Endothelial cell of umbilical vein (primary cell): ENCODE data around the gene KCNS3. TPM values are rescaled to one million over a fixed set of nuclear protein-coding genes. Genes with fewer than 3 reads are reported as not detected.

Source experiments
- BruUV-seq: library from RNA; stranded (reverse); fragments of 400-500 nt; replicated peaks from 2 replicates; lab custom pipeline; 2021; lab: Mats Ljungman, UMichigan
- CTCF ChIA-PET: fragments of 300-600, 350-600 bp; sonication (Branson Sonifier 250); formaldehyde crosslinking; loops from one replicate; lab custom pipeline; 2021; ENCODE audit warnings: antibody characterized with exemption, inconsistent platforms; lab: Charles Lee
- POLR2A ChIA-PET: fragments of 300-600, 350-600 bp; sonication (Branson Sonifier 250); formaldehyde crosslinking; loops from one replicate; lab custom pipeline; 2021; ENCODE audit warnings: antibody characterized with exemption, inconsistent platforms; lab: Charles Lee
- DNase-seq: peaks from one replicate; pipeline ENCODE4 v3.0.0-alpha.2; 2011; ENCODE audit warnings: low read depth, low spot score
- FAIRE-seq: peaks from 2 replicates; lab custom pipeline; 2011; peaks lifted over from hg19 to GRCh38; lab: Jason Lieb, UNC
- H2AFZ ChIP-seq: 2 replicates; pipeline ENCODE4 v1.6.0; 2012; ENCODE audit warnings: low read depth, low read length, control low read depth, inconsistent platforms
- H3K27ac ChIP-seq: 2 replicates; pipeline ENCODE4 v1.5.1; 2011; ENCODE audit warnings: low read depth, mild to moderate bottlenecking, control low read depth, low read length, moderate library complexity; ENCODE audit not compliant: insufficient read depth
- H3K27me3 ChIP-seq, 2 experiments: 2 replicates each; pipeline versions ENCODE4 v1.6.0 to v1.6.1; 2011; ENCODE audit warnings: low read length in 2 of 2, mixed read lengths in 1 of 2; ENCODE audit not compliant: control insufficient read depth in 2 of 2, insufficient read depth in 2 of 2
- H3K36me3 ChIP-seq, 2 experiments: 2 replicates in 1 of 2; 3 replicates in 1 of 2; pipeline ENCODE4 v1.5.1; 2011; ENCODE audit warnings: low read length in 2 of 2, mild to moderate bottlenecking in 1 of 2, moderate library complexity in 1 of 2; ENCODE audit not compliant: control insufficient read depth in 2 of 2, insufficient read depth in 2 of 2; ENCODE audit errors: extremely low read depth in 1 of 2
- H3K4me1 ChIP-seq: 3 replicates; pipeline ENCODE4 v1.5.1; 2011; ENCODE audit warnings: mild to moderate bottlenecking, low read length; ENCODE audit not compliant: control insufficient read depth, insufficient read depth; ENCODE audit errors: extremely low read depth
- H3K4me2 ChIP-seq: 2 replicates; pipeline ENCODE4 v1.6.1; 2011; ENCODE audit warnings: low read length, control low read depth, mixed read lengths; ENCODE audit not compliant: insufficient read depth
- H3K4me3 ChIP-seq, 3 experiments: fragments of 200-600 bp in 1 of 3; sonication (generic), shearing (Covaris generic) in 1 of 3; replicated peaks in 1 of 3; 2 replicates each; pipeline ENCODE4 v1.5.1; 2011 to 2016; ENCODE audit warnings: control low read depth in 3 of 3, low read length in 3 of 3, mild to moderate bottlenecking in 2 of 3, inconsistent platforms in 1 of 3, low read depth in 1 of 3, moderate library complexity in 1 of 3; ENCODE audit not compliant: insufficient read depth in 1 of 3
- H3K79me2 ChIP-seq: 2 replicates; pipeline ENCODE4 v1.6.0; 2012; ENCODE audit warnings: low read length, inconsistent platforms; ENCODE audit not compliant: control insufficient read depth, insufficient read depth
- H3K9ac ChIP-seq: replicated peaks from 2 replicates; pipeline ENCODE3; 2011; ENCODE audit warnings: low read length, control low read depth; ENCODE audit not compliant: insufficient read depth; ENCODE audit errors: extremely low read depth
- H3K9me1 ChIP-seq: replicated peaks from 3 replicates; pipeline ENCODE4 v1.6.0; 2011; ENCODE audit warnings: mild to moderate bottlenecking, low read length; ENCODE audit not compliant: control insufficient read depth, insufficient read depth; ENCODE audit errors: extremely low read depth
- H3K9me3 ChIP-seq: replicated peaks from 2 replicates; pipeline ENCODE4 v1.5.1; 2012; ENCODE audit warnings: low read length, inconsistent platforms; ENCODE audit not compliant: control insufficient read depth, insufficient read depth
- H4K20me1 ChIP-seq: replicated peaks from 2 replicates; pipeline ENCODE3; 2011; ENCODE audit warnings: mild to moderate bottlenecking, low read length; ENCODE audit not compliant: control insufficient read depth, insufficient read depth; ENCODE audit errors: extremely low read depth
- EZH2 ChIP-seq: IDR thresholded peaks from 2 replicates; pipeline ENCODE4 v1.6.1; 2012; ENCODE audit warnings: borderline replicate concordance, low read depth, mild to moderate bottlenecking, moderate library complexity, low read length, inconsistent platforms; ENCODE audit not compliant: severe bottlenecking
- FOS ChIP-seq: IDR thresholded peaks from 2 replicates; pipeline ENCODE4 v1.6.1; 2011; ENCODE audit warnings: mild to moderate bottlenecking, low read length, moderate library complexity, borderline replicate concordance; ENCODE audit not compliant: insufficient read depth
- GATA2 ChIP-seq: IDR thresholded peaks from 2 replicates; pipeline ENCODE4 v1.7.0; 2011; ENCODE audit warnings: low read depth, mild to moderate bottlenecking, moderate library complexity, mixed read lengths, low read length; ENCODE audit not compliant: insufficient read length, insufficient read depth
- POLR2A ChIP-seq: IDR thresholded peaks from 2 replicates; pipeline ENCODE4 v1.6.1; 2012; ENCODE audit warnings: low read depth, mild to moderate bottlenecking, control low read depth, low read length
- POLR2AphosphoS5 ChIP-seq: IDR thresholded peaks from 2 replicates; pipeline ENCODE4 v1.6.1; 2012; ENCODE audit warnings: low read depth, mild to moderate bottlenecking, control low read depth, low read length, moderate library complexity; ENCODE audit not compliant: insufficient read depth
- dilution Hi-C: fragments of 300-500 bp; cut with MboI; formaldehyde crosslinking; loops from one replicate; pipeline ENCODE4 v1.15.0; 2019; ENCODE audit warnings: low sequenced_read_pairs; ENCODE audit not compliant: extremely low pct_ligation_motif_present
- intact Hi-C: fragments of 100-400 bp; cut with micrococcal nuclease; formaldehyde crosslinking; loops from one replicate; pipeline ENCODE4 v1.10.0; 2022
- polyA plus RNA-seq, 4 experiments: library from polyadenylated mRNA; depleted of rRNA in 3 of 4; stranded (reverse) in 3 of 4; unstranded in 1 of 4; fragments of >200 nt; gene quantifications; 2 replicates each; pipeline versions ENCODE4 v1.2.1 to v1.2.3, GENCODE V29; 2011 to 2012; ENCODE audit warnings: missing spikeins in 1 of 4
- total RNA-seq: library from RNA; stranded (reverse); gene quantifications from 2 replicates; pipeline ENCODE4 v1.2.3, GENCODE V29; 2021
- TF ChIP-seq, protein P1 (sequence below), 2 donors: IDR thresholded peaks; 1 replicate in 1 of 2; 2 replicates in 1 of 2; pipeline ENCODE4 v1.5.1; 2011; ENCODE audit warnings: low read length in 2 of 2, mild to moderate bottlenecking in 2 of 2, moderate library complexity in 2 of 2, control low read depth in 1 of 2, inconsistent platforms in 1 of 2, low read depth in 1 of 2; ENCODE audit not compliant: insufficient read depth in 1 of 2; ENCODE audit errors: extremely low read depth in 1 of 2
- TF ChIP-seq, protein P2 (sequence below): IDR thresholded peaks from 2 replicates; pipeline ENCODE4 v1.6.1; 2011; ENCODE audit not compliant: insufficient read depth, insufficient read length

KCNS3 gene
- total and polyA plus RNA-seq, 2 donors (not counting 3 experiments of a cell fraction or from before 2014, with no cell fraction given): 0.75 to 2.4 TPM

DNA sequence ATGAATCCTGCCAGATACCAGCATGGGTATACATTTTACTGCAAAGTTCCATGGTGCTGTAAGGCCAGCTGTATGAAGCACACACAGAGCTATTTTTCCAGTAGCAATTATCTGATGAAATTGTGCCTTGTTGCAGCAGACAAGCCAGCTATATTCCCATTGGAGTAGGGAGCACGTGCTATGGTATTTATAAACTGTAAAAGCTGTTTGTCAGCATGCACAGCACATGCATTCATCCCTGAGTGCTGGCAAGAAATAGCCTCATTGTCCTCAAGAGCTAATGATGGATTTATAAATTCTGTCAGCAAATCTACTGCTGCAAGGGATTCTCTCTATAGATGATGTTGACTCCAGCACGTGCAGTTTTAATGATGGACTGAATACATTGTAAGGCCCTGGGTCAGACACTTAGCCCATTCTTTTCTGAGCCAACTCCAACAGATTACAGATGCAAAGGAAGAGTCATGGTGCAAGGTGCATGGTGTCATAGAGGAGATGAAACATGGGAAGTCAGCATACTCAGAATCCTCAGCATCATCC is 61.7 kb downstream of the KCNS3 start:
- no peak overlapping the region for H2AFZ ChIP-seq
- no peak for DNase-seq
- BruUV-seq: no TSS peak
- no peaks in the 10 kb centered on the region for H4K20me1 ChIP-seq
- dilution Hi-C loops (no loop called here), intact Hi-C loops (no loop called here)
- POLR2A ChIA-PET: no interaction called here
- no peak overlapping the region for H3K27ac ChIP-seq
- H3K4me3 ChIP-seq: no peak overlapping the region
- TF ChIP-seq POLR2AphosphoS5: no peak
- no peak for TF ChIP-seq POLR2A
- TF ChIP-seq, protein P1, sequence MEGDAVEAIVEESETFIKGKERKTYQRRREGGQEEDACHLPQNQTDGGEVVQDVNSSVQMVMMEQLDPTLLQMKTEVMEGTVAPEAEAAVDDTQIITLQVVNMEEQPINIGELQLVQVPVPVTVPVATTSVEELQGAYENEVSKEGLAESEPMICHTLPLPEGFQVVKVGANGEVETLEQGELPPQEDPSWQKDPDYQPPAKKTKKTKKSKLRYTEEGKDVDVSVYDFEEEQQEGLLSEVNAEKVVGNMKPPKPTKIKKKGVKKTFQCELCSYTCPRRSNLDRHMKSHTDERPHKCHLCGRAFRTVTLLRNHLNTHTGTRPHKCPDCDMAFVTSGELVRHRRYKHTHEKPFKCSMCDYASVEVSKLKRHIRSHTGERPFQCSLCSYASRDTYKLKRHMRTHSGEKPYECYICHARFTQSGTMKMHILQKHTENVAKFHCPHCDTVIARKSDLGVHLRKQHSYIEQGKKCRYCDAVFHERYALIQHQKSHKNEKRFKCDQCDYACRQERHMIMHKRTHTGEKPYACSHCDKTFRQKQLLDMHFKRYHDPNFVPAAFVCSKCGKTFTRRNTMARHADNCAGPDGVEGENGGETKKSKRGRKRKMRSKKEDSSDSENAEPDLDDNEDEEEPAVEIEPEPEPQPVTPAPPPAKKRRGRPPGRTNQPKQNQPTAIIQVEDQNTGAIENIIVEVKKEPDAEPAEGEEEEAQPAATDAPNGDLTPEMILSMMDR (IDR thresholded peaks at IDR 0.05; ENCODE audit: extremely low read depth in 1 of 2, insufficient read depth in 1 of 2, low read depth in 1 of 2, low read length in 2 of 2): no peak
- TF ChIP-seq, protein P2, sequence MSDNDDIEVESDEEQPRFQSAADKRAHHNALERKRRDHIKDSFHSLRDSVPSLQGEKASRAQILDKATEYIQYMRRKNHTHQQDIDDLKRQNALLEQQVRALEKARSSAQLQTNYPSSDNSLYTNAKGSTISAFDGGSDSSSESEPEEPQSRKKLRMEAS: no peak
- no peak for TF ChIP-seq EZH2
- TF ChIP-seq FOS: no peak
- TF ChIP-seq GATA2: no peak
- H3K9me1 ChIP-seq: no peaks in the 10 kb centered on the region
- H3K4me1 ChIP-seq: no peaks in the 10 kb centered on the region
- no peaks in the 10 kb centered on the region for H3K79me2 ChIP-seq
- no peak for FAIRE-seq
- CTCF ChIA-PET: interaction anchor here (1.2 kb wide), 1 partner anchor 9 kb away, joined by 3 read pairs; no protein-coding TSS in a partner anchor
- no peaks in the 10 kb centered on the region for H3K9me3 ChIP-seq
- no peaks in the 10 kb centered on the region for H3K27me3 ChIP-seq
- H3K9ac ChIP-seq: no peak overlapping the region
- no peaks in the 10 kb centered on the region for H3K36me3 ChIP-seq
- H3K4me2 ChIP-seq: no peak overlapping the region
